ENCODE data around the gene FBXL16. TPM values are rescaled to one million over a fixed set of nuclear protein-coding genes. Genes with fewer than 3 reads are reported as not detected.
A peak's percentile ranks its signal among the peaks of the same experiment; 100 is the strongest.

Gene FBXL16
- total and polyA plus RNA-seq, 2 of the 13 experiments (the other 11 are each of a cell fraction or from before 2014, with no cell fraction given) = 0.22 to 2.0 TPM

DNA sequence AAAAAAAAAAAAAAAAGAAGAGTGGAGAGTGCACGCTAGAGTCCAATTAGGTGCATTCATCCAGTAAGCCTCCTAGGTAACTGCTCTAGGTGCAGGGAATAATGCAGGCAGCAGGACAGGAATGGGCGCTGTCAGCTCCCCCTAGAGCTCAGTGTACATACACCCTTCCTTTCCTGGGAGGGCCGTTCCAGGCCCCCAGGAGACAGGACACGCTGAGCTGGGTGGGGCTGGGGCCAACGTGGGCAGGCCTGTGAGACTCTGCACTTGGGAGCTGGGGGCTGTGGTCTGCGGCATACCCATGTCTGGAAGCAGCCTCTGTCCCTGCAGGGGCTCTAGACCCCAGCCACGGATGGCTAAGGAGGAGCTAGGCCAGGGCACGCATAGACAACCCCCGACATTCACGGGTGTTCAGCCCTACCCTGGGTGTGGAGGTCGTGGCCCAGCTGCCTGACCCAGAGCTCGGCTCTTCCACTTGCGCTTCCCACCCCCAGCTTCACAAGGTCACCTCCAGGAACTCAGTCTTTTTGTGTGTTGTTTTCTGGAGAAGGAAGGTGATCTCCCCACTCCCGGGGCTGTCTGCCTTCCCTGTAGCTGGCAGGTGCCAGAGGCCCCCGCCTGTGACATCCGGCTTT, 14.3 kb upstream of the FBXL16 start (continued):
- TF ChIP-seq, protein P1, sequence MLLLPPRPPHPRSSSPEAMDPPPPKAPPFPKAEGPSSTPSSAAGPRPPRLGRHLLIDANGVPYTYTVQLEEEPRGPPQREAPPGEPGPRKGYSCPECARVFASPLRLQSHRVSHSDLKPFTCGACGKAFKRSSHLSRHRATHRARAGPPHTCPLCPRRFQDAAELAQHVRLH (CRISPR knock-in tag; IDR thresholded peaks at IDR 0.05; ENCODE audit: borderline replicate concordance, low read depth) = no peak
- TF ChIP-seq ERF (CRISPR knock-in tag; IDR thresholded peaks at IDR 0.05) (no peak), RBAK (CRISPR knock-in tag; IDR thresholded peaks at IDR 0.05) (no peak), GFI1 (CRISPR knock-in tag; IDR thresholded peaks at IDR 0.05; ENCODE audit: borderline replicate concordance) (no peak), HOMEZ (CRISPR knock-in tag; IDR thresholded peaks at IDR 0.05; ENCODE audit: low read depth) (no peak), AGO1 (IDR thresholded peaks at IDR 0.05; ENCODE audit: low read depth, low read length, poor library complexity, severe bottlenecking) (peak; percentile 5), CTCF (CRISPR knock-in tag; IDR thresholded peaks at IDR 0.05) (peak; percentile 62), MXI1 (IDR thresholded peaks at IDR 0.05; ENCODE audit: borderline replicate concordance, low read depth, low read length) (no peak), ZNF350 (CRISPR knock-in tag; IDR thresholded peaks at IDR 0.05; ENCODE audit: borderline replicate concordance, low read depth) (peak; percentile 34; the same call in 1 of the 2 replicates), ZNF572 (CRISPR knock-in tag; IDR thresholded peaks at IDR 0.05) (0 out of 2 replicates have a peak, but pooled peaks have one; percentile 39), ZBTB7B (CRISPR knock-in tag; IDR thresholded peaks at IDR 0.05) (no peak; the same call in 1 of the 2 replicates), SMARCC2 (IDR thresholded peaks at IDR 0.05) (no peak), ZFP37 (CRISPR knock-in tag; IDR thresholded peaks at IDR 0.05; ENCODE audit: borderline replicate concordance) (no peak), ZNF468 (CRISPR knock-in tag; IDR thresholded peaks at IDR 0.05) (0 out of 2 replicates have a peak, but pooled peaks have one; percentile 20), MED1 (CRISPR knock-in tag; IDR thresholded peaks at IDR 0.05) (0 out of 2 replicates have a peak, but pooled peaks have one; percentile 27), NRL (CRISPR knock-in tag; IDR thresholded peaks at IDR 0.05; ENCODE audit: borderline replicate concordance) (no peak), ZBTB38 (CRISPR knock-in tag; IDR thresholded peaks at IDR 0.05) (peak; percentile 23; the same call in 1 of the 2 replicates), NR1H2 (CRISPR knock-in tag; IDR thresholded peaks at IDR 0.05; ENCODE audit: borderline replicate concordance, low read depth) (no peak), SETDB1 (CRISPR knock-in tag; IDR thresholded peaks at IDR 0.05; ENCODE audit: borderline replicate concordance) (no peak)
- TF ChIP-seq, protein P2, sequence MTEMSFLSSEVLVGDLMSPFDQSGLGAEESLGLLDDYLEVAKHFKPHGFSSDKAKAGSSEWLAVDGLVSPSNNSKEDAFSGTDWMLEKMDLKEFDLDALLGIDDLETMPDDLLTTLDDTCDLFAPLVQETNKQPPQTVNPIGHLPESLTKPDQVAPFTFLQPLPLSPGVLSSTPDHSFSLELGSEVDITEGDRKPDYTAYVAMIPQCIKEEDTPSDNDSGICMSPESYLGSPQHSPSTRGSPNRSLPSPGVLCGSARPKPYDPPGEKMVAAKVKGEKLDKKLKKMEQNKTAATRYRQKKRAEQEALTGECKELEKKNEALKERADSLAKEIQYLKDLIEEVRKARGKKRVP (CRISPR knock-in tag; IDR thresholded peaks at IDR 0.05) = no peak
- TF ChIP-seq, protein P3, sequence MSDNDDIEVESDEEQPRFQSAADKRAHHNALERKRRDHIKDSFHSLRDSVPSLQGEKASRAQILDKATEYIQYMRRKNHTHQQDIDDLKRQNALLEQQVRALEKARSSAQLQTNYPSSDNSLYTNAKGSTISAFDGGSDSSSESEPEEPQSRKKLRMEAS (IDR thresholded peaks at IDR 0.05) = 0 out of 2 replicates have a peak, but pooled peaks have one; percentile 39
- TF ChIP-seq, protein P4, sequence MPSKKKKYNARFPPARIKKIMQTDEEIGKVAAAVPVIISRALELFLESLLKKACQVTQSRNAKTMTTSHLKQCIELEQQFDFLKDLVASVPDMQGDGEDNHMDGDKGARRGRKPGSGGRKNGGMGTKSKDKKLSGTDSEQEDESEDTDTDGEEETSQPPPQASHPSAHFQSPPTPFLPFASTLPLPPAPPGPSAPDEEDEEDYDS (CRISPR knock-in tag; IDR thresholded peaks at IDR 0.05) = peak; percentile 5; the same call in 1 of the 2 replicates
- TF ChIP-seq, protein P5, sequence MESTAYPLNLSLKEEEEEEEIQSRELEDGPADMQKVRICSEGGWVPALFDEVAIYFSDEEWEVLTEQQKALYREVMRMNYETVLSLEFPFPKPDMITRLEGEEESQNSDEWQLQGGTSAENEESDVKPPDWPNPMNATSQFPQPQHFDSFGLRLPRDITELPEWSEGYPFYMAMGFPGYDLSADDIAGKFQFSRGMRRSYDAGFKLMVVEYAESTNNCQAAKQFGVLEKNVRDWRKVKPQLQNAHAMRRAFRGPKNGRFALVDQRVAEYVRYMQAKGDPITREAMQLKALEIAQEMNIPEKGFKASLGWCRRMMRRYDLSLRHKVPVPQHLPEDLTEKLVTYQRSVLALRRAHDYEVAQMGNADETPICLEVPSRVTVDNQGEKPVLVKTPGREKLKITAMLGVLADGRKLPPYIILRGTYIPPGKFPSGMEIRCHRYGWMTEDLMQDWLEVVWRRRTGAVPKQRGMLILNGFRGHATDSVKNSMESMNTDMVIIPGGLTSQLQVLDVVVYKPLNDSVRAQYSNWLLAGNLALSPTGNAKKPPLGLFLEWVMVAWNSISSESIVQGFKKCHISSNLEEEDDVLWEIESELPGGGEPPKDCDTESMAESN (CRISPR knock-in tag; conservative IDR thresholded peaks at IDR 0.05) = 0 out of 2 replicates have a peak, but pooled peaks have one; percentile 44
